GM18867 (cell line): Measurements from ENCODE around the gene EXOC4.
A peak's percentile ranks its signal among the peaks of the same experiment; 100 is the strongest.
"Not testable (repeated sequence)": the region's sequence is repeated elsewhere in the genome, so short reads cannot be mapped to it uniquely, and the experiment has no call there.

ENCODE experiments used
- ATAC-seq: cut with Tn5 transposase; IDR thresholded peaks from one replicate; pipeline ENCODE4 v1.9.1; 2021; ENCODE audit warnings: mild to moderate bottlenecking, moderate library complexity; ENCODE audit not compliant: unreplicated experiment

Gene EXOC4

DNA sequence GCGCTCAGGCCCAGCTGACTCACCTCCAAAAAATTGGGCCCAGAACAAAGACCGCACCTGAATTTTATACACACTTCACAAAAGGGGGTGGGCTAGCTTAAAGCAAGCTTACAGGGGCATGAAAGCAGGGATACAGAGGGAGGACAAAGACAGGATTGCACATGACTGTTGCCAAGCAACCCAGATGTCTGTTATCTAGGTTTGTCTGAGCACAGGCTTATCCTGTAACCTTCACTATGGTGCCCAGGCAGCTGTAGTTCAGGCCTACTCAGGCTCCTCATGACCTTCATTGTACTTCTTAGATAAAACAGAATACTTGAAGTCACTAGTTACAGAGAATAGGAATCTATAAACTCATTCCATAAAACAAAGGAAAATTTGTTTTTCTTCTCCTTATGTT, 824.7 kb downstream of the EXOC4 start:
- not testable (repeated sequence) for ATAC-seq

GRCh38 chr7:134078991-134079390, 826.1 kb downstream of the EXOC4 start:
- no peak for ATAC-seq

DNA sequence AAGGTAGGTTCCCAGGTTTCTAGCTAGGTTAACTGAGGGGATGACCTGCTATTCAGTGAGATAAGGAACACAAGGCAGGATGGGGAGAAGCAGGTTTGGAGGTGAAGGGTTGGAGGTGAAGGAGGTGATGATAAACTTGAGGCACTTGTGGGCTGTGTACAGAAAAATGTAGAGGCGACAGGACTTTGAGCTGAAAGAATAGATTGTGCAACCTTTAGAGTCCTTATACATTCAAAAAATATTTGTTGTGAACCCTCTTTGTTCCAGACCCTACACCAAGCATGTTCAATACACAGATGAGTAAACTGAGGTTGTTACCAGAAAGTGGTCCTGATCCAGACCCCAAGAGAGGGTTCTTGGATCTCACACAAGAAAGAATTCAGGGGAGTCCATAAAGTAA, 828.8 kb downstream of the EXOC4 start:
- ATAC-seq, result no peak

- no peak for ATAC-seq
Measured at GRCh38 chr7:134083766-134084487, 831.0 kb downstream of the EXOC4 start.

DNA sequence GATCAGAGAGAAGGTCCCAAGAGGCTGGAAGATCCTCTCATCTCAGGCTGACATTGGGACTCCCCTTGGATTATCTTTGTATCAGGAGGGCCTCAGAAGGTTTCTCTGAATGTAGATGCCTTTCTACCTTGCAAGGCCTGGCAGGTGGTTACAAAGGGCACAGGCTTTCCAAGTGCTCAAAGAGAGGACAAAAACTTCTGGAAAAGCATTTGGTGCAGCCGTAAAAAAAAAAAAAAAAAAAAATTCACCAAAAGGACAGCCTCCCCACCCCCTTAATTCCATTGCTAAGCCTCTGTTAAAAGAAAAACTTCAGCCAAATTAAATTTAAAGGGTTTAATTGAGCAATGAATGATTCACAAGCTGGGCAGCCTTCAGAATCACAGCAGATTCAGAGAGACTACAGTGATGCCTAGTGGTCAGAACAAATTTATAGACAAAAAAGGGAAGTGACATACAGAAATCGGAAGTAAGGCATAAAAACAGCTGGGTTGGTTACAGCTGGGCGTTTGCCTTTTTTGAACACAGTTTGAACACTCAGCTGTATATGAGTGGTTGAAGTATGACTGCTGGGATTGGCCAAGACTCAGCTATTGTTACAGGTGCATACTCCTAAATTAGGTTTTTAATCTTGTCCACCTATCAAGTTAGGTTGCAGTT, 831.7 kb downstream of the EXOC4 start:
- peak; percentile 78 for ATAC-seq

DNA sequence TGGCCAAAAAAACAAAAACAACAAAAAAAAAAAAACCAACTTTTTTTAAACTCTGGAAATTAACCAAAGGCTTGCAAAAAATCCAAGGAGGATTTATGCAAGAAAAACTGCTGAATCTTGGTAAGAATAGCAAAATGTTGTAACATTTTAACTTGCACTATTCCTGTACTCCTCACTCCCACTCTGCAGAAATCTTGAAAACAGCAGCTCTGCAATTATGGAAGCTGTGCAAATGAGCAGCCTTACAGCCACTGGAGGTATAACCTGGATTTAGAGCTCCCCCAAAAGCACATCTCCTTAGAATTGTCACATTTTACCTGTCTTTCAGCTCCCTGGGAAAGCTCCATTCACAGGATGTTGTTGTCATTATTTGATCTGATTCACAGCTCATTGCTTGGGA, 832.4 kb downstream of the EXOC4 start:
- no peak for ATAC-seq

DNA sequence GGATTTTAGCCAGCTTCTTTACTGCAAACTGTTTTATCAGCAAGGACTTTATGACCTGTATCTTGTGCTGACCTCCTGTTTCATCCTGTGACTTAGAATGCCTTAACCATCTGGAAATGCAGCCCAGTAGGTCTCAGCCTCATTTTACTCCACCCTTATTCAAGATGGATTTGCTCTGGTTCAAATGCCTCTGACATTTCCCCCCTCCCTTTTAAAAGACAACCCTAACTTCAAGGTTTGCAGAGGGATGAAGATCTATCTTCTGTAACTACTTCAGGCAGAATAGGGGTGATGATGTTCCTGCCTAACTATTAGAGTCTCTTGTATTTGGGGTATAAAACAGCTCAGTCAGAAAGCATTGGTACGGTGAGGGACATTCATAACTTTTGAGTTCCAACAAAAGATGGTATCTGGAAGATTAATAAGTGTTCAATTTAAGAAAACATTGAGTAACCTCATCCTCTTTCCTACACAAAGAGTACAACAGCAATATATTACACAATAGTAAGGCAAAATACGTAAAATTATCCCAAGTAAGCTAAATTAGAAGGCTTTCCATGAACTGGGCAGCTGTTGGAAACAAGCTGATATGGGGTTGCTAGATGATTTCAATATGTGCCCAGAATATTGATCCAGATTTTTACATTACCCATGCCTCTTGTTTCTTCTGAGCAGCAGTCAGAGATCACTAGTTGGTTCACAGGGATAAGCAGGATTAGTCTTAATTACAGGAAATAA, 834.3 kb downstream of the EXOC4 start:
- ATAC-seq, result no peak

GRCh38 chr7:134088199-134088598, 835.3 kb downstream of the EXOC4 start:
- no peak for ATAC-seq

- ATAC-seq, result no peak
Measured at GRCh38 chr7:134089446-134089845, 836.6 kb downstream of the EXOC4 start.

DNA sequence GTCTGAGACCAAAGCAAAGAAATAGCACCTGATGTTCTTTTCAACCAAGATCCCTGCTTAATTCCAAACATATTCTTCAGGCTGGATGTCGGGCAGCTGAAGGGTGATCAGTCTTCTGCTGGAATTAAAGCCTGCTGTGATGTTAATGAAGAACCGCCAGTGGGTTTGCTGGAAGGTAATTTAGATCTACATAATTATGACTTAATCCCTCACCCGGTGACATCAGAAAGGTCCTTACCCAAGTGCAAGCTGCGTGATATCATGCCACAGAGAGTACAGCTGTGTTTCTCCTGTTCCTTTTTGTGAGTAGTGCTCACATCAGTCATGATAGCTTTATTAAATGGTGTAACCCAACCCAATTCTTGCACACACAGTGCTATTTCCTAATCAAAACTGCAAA, 845.2 kb downstream of the EXOC4 start:
- ATAC-seq, result no peak

DNA sequence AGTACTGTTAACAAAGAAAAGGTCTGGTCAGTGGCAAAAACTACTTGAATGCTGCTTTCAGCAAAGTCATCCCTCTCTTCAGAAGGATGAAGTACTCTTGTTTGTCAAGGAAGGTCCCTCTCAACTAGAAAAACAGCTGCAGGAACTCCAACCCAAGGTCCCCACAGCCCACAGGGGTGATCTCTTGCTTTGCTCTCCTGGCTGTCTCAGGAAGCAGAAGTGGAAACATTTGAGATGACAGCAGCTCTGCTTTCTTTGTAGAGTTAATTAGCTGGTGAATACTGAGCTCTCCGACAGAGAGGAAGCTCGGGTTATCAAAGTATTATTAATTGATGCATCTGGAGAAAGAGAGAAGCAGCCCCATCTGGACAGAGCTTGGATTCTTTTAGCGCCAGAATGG, 848.8 kb downstream of the EXOC4 start:
- no peak for ATAC-seq

GRCh38 chr7:134104166-134104565, 851.3 kb downstream of the EXOC4 start:
- no peak for ATAC-seq

DNA sequence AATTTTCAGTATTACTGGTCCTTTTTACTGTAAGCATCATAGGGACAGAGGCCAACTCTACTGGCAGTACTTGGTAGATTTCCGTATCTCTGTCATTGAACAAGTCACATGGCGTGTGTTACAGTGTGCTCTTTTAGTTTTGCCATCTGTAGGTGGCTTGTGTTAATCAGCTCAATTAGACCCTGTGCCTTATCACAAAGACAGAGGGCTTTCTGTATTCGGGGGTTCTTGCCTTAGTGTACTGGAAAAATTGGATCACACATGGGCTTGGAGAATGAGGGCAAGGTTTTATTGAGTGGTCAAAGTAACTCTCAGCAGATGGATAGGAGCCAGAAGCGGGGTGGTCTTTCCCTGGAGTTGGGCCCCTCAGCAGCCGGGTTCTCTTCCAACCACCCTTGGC, 853.0 kb downstream of the EXOC4 start:
- ATAC-seq, result no peak

DNA sequence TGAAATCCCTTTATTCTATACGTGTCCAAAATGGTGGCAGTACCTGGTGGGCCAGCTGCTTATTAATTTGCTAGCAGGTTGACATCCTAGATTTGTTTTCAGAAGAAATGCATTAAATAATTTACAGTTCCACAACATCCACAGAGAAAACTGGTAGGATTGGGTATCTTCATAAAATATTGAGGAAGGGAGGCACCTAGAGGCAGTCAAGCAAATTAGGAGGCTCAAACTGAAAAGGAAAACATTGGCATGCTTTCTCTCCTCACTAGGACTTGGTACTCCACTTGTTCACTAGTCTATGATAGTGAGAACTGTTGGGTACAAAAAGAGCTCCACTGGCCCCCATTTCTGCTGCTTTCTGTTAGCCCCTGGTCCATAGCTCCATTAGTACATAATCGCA, 855.9 kb downstream of the EXOC4 start:
- ATAC-seq, result no peak

- ATAC-seq, result no peak
Measured at GRCh38 chr7:134113655-134114054, 860.8 kb downstream of the EXOC4 start.

- ATAC-seq, result no peak
Measured at GRCh38 chr7:134114992-134115391, 862.1 kb downstream of the EXOC4 start.
